ENCODE data around the gene DR1.

GRCh38 chr1:93384656-93385055, 38.9 kb downstream of the DR1 start:
- TF ChIP-seq CTCF (IDR thresholded peaks at IDR 0.05; ENCODE audit: control extremely low read depth in 1 of 3, insufficient read depth in 1 of 3, low read depth in 1 of 3, low read length in 3 of 3) = no peak
- no peak for TF ChIP-seq POLR2A (IDR thresholded peaks at IDR 0.05; ENCODE audit: control extremely low read depth in 1 of 2, low read depth in 2 of 2, low read length in 2 of 2)
- TF ChIP-seq EP300 (IDR thresholded peaks at IDR 0.05; ENCODE audit: borderline replicate concordance in 1 of 2, low read depth in 2 of 2, low read length in 2 of 2) = no peak
- no peak for TF ChIP-seq ZNF274 (IDR thresholded peaks at IDR 0.05; ENCODE audit: borderline replicate concordance, extremely low read depth, low read length)
- TF ChIP-seq TAF7 (optimal IDR thresholded peaks at IDR 0.05; ENCODE audit: borderline replicate concordance, low read depth, low read length) = no peak
- TF ChIP-seq CBX5 (IDR thresholded peaks at IDR 0.05; ENCODE audit: low read depth, low read length) = no peak
- TF ChIP-seq ATF3 (IDR thresholded peaks at IDR 0.05; ENCODE audit: insufficient read depth, low read depth, low read length) = no peak
- no peak for TF ChIP-seq TCF12 (IDR thresholded peaks at IDR 0.05; ENCODE audit: low read depth, low read length)
